ENCODE data around the gene LMX1A.

LMX1A gene

DNA sequence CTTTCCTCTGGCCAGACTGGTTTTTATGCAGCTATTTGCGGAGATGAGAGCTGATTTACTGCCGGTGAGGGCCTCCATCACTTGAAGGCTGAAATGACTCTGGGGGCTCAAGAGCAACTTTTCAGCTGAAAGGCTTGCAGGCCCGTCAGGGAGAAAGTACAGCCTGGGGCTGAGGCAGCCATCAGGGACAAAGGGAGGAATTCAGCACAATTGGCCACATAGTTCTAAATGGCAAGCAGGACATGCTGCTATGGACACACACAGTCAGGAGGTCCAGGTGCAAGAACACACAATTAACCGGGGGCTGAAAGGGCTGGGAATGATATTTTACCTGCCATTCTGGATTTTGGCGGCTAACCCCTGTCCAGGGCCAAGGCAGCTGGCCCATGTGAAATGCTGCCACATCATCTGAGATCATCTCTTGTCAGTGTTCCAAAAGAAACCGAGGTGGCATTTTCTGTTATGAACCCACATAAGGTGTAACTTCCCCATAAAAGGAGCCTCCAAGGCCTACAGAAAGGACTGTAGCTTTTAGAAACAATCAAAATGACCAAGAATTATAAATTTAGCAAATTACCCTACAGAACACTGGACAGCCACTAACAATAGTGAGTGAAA lies 58.2 kb downstream of the LMX1A start:
- Histone ChIP-seq H3K4me2 (no peak overlapping the region), H3K9ac (no peak overlapping the region), H3K4me3 (no peak overlapping the region), H3K27ac (no peak overlapping the region), H3K4me1 (peaks cover 2 to 15% (median 7%) of the 10 kb centered on the region in 10 experiments), H3K27me3 (no peaks in the 10 kb centered on the region), H3K9me3 (replicated peaks in 1 of 11) (no peaks in the 10 kb centered on the region), H4K20me1 (no peaks in the 10 kb centered on the region), H3K36me3 (no peaks in the 10 kb centered on the region)
- TF ChIP-seq Cebpa-rat (IDR thresholded peaks at IDR 0.05), result no peak

GRCh38 chr1:165296205-165296604 lies 60.3 kb downstream of the LMX1A start:
- Histone ChIP-seq H3K36me3 (no peaks in the 10 kb centered on the region), H3K27me3 (no peaks in the 10 kb centered on the region), H3K4me1 (peaks cover 0 to 9% (median 2%) of the 10 kb centered on the region in 10 experiments; a peak in 5 of 20 replicates), H3K4me3 (no peak overlapping the region), H4K20me1 (no peaks in the 10 kb centered on the region), H3K4me2 (no peak overlapping the region), H3K27ac (no peak overlapping the region), H3K9ac (no peak overlapping the region), H3K9me3 (replicated peaks in 1 of 11) (no peaks in the 10 kb centered on the region)
- TF ChIP-seq Cebpa-rat (IDR thresholded peaks at IDR 0.05), result no peak

- no peak for TF ChIP-seq Cebpa-rat (IDR thresholded peaks at IDR 0.05)
- H3K4me1 ChIP-seq, result peaks cover 7 to 24% (median 17%) of the 10 kb centered on the region in 10 experiments; a peak in 19 of 20 replicates
- no peaks in the 10 kb centered on the region; a peak in 1 of 22 replicates for H3K27me3 ChIP-seq
- H3K9ac ChIP-seq, result no peak overlapping the region
- no peaks in the 10 kb centered on the region for H4K20me1 ChIP-seq
- no peak overlapping the region for H3K4me2 ChIP-seq
- no peak overlapping the region for H3K27ac ChIP-seq
- H3K36me3 ChIP-seq, result no peaks in the 10 kb centered on the region
- H3K4me3 ChIP-seq, result no peak overlapping the region
- no peaks in the 10 kb centered on the region for H3K9me3 ChIP-seq (replicated peaks in 1 of 11)
These were observed 66.4 kb downstream of the LMX1A start for GRCh38 chr1:165290148-165290547.

GRCh38 chr1:165289556-165289955 lies 67.0 kb downstream of the LMX1A start:
- Histone ChIP-seq H3K27me3 (no peaks in the 10 kb centered on the region; a peak in 1 of 22 replicates), H4K20me1 (no peaks in the 10 kb centered on the region), H3K4me3 (no peak overlapping the region), H3K4me1 (peaks cover 7 to 24% (median 17%) of the 10 kb centered on the region in 10 experiments; a peak in 19 of 20 replicates), H3K27ac (no peak overlapping the region), H3K4me2 (peak overlapping the region in 2 of 11 experiments; percentile 75 to 82; a peak in 4 of 22 replicates), H3K9ac (no peak overlapping the region), H3K9me3 (replicated peaks in 1 of 11) (no peaks in the 10 kb centered on the region), H3K36me3 (no peaks in the 10 kb centered on the region)
- TF ChIP-seq Cebpa-rat (IDR thresholded peaks at IDR 0.05), result no peak

DNA sequence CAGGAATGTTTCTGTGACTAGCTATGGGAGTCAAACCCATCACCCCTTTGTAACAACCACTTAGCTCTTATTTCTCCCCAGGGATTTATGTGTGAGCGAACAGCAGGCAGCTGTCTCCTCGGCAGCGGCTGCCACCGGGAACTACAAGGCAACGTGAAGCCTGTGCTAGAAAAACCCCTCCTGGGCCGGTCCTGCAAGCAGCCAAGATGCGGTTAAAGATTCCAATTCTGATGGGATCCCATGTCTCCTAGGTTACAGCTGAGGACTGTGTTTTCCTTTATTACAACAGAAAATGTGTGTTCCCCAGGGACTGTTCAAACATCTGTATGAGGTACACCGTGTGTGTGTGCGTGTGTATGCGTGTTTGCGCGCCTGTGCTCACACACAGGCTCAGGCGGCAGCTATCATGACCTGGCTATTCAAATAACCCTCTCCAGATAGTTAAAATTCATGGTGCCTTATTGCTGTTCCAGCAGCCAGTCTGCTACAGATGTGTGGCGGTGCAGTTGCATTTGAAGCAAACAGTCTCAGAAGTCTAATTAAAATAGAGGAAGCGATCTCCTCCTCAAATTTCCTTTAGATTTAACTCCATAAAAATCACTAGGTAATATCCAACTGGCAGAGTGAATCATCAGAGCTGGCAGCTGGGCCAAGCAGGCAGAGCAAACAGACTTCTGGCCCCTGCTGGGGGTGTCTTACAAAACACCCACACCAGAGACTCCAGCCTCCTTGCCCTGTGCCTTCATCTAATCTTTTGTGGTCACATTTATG lies 68.0 kb downstream of the LMX1A start:
- H3K9ac ChIP-seq, result peak overlapping the region in 1 of 11 experiments; percentile 10; a peak in 1 of 22 replicates
- peak overlapping the region; percentile 23 to 82 (median 65); a peak in 20 of 22 replicates for H3K4me2 ChIP-seq
- no peak overlapping the region for H3K27ac ChIP-seq
- H3K27me3 ChIP-seq, result no peaks in the 10 kb centered on the region; a peak in 1 of 22 replicates
- H3K36me3 ChIP-seq, result no peaks in the 10 kb centered on the region
- no peaks in the 10 kb centered on the region for H4K20me1 ChIP-seq
- H3K4me3 ChIP-seq, result no peak overlapping the region
- no peaks in the 10 kb centered on the region for H3K9me3 ChIP-seq (replicated peaks in 1 of 11)
- H3K4me1 ChIP-seq, result peaks cover 7 to 24% (median 17%) of the 10 kb centered on the region in 10 experiments; a peak in 19 of 20 replicates
- no peak for TF ChIP-seq Cebpa-rat (IDR thresholded peaks at IDR 0.05)

DNA sequence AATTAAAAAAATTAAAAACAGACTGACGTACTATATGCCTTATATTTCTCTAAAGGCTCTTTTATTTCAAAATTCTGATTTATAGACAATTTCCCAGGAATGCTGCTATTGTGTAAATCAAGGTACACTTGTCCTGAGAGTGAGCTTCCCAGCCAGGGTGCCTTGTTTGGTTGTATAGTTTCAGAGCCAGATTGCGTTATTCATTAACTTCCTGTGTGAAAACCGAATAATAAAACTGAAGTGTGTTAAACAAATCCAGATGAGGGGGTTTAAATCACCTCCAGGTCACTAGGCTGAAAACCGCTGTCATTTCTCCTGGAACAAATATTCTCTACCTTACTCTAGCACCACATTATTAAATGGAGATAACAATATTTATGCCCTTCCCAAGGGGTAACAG lies 68.7 kb downstream of the LMX1A start:
- Histone ChIP-seq H3K4me3 (no peak overlapping the region), H3K4me1 (peaks cover 7 to 24% (median 17%) of the 10 kb centered on the region in 10 experiments; a peak in 19 of 20 replicates), H3K9ac (no peak overlapping the region), H3K36me3 (no peaks in the 10 kb centered on the region), H3K4me2 (peak overlapping the region; percentile 23 to 82 (median 65); a peak in 20 of 22 replicates), H3K9me3 (replicated peaks in 1 of 11) (no peaks in the 10 kb centered on the region), H4K20me1 (no peaks in the 10 kb centered on the region), H3K27me3 (no peaks in the 10 kb centered on the region; a peak in 1 of 22 replicates), H3K27ac (no peak overlapping the region)
- no peak for TF ChIP-seq Cebpa-rat (IDR thresholded peaks at IDR 0.05)

DNA sequence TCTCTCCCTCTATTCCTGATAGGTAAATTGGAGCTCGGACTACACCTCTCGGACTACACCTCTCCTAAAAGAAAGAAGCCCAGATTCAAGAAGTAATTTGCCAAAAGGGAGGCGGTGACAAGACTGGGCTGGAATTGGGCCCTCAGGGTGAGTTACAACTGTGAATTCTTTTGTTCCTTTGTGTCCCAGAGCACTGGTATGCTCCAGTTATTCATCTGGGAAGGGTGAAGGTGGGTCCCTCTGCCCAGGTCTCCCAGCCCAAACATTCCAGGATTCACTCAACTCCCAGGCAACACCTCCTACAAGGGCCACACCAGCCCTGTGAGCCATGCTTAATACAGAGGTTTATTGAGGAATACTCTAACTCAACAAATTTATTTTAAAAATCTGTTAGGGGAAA lies 69.2 kb downstream of the LMX1A start:
- H3K4me3 ChIP-seq, result no peak overlapping the region
- peaks cover 7 to 24% (median 17%) of the 10 kb centered on the region in 10 experiments; a peak in 19 of 20 replicates for H3K4me1 ChIP-seq
- no peaks in the 10 kb centered on the region for H3K9me3 ChIP-seq (replicated peaks in 1 of 11)
- no peaks in the 10 kb centered on the region; a peak in 1 of 22 replicates for H3K27me3 ChIP-seq
- no peaks in the 10 kb centered on the region for H3K36me3 ChIP-seq
- H3K4me2 ChIP-seq, result peak overlapping the region in 1 of 11 experiments; percentile 82; a peak in 3 of 22 replicates
- no peak for TF ChIP-seq Cebpa-rat (IDR thresholded peaks at IDR 0.05)
- no peaks in the 10 kb centered on the region for H4K20me1 ChIP-seq
- H3K9ac ChIP-seq, result no peak overlapping the region
- H3K27ac ChIP-seq, result no peak overlapping the region

GRCh38 chr1:165284454-165284853 lies 72.1 kb downstream of the LMX1A start:
- no peak overlapping the region for H3K4me3 ChIP-seq
- no peak for TF ChIP-seq Cebpa-rat (IDR thresholded peaks at IDR 0.05)

DNA sequence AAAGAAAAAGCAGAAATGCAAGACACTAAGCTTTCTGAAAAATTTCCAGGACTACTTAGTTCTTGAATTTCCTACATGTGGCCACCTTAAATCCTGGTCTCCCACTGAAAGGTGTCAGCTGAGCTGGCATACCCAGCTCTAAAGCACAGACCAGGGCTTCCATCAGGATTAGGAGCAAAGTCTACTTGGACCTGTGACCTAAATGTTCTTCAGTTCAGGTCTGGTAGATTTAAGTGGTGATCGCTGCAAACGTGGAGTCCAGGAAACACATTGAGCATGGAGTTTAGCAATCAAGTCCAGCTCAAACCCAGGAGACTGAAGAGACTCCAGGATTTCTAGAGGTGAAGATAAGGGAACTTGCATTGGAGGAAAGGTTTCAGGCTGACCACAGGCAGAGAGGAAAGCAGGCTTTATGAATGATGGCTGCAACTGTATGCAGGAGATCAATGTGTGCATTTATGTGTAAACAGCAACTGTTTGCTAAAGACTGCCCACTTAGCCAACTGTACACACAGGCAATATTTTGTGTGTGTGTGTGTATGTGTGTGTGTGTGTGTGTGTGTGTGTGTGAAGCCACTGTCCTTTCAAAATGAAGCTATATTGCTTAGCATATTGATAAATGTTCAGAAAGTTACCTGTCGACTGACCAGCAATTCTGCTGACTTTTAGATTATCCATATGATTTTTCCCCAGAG lies 75.2 kb downstream of the LMX1A start:
- H3K9ac ChIP-seq, result no peak overlapping the region
- H3K4me1 ChIP-seq, result no peaks in the 10 kb centered on the region
- no peak overlapping the region for H3K4me2 ChIP-seq
- H3K27me3 ChIP-seq, result no peaks in the 10 kb centered on the region
- no peak overlapping the region for H3K27ac ChIP-seq
- no peaks in the 10 kb centered on the region; a peak in 1 of 22 replicates for H4K20me1 ChIP-seq
- H3K36me3 ChIP-seq, result no peaks in the 10 kb centered on the region
- TF ChIP-seq Cebpa-rat (IDR thresholded peaks at IDR 0.05), result no peak
- no peaks in the 10 kb centered on the region for H3K9me3 ChIP-seq (replicated peaks in 1 of 11)
- H3K4me3 ChIP-seq, result no peak overlapping the region

More at GRCh38 chr1:165284454-165284853, 72.1 kb downstream of the LMX1A start:
- H3K4me2 ChIP-seq, result no peak overlapping the region
- H3K27ac ChIP-seq, result no peak overlapping the region
- H4K20me1 ChIP-seq, result no peaks in the 10 kb centered on the region
- H3K9ac ChIP-seq, result no peak overlapping the region
- H3K9me3 ChIP-seq (replicated peaks in 1 of 11), result no peaks in the 10 kb centered on the region
- H3K27me3 ChIP-seq, result no peaks in the 10 kb centered on the region; a peak in 1 of 22 replicates
- H3K36me3 ChIP-seq, result no peaks in the 10 kb centered on the region
- peaks cover 7 to 23% (median 16%) of the 10 kb centered on the region in 10 experiments; a peak in 19 of 20 replicates for H3K4me1 ChIP-seq

Data from BLaER1 treated with 17β-estradiol and CSF1 and Interleukin-3, amounts not matched to agents 10 nM and 100 nM (cell line).